Stromal cell of bone marrow (primary cell): ENCODE results near the gene CLEC4D.
A peak's percentile ranks its signal among the peaks of the same experiment; 100 is the strongest.
"Not testable (repeated sequence)": the region's sequence is repeated elsewhere in the genome, so short reads cannot be mapped to it uniquely, and the experiment has no call there.

Experiments used
- DNase-seq: peaks from one replicate; pipeline ENCODE4 v3.0.0-alpha.2; 2012; ENCODE audit warnings: low read depth

Gene CLEC4D

GRCh38 chr12:8513256-8513655 is at the start of gene CLEC4D:
CLEC4D (plus strand) TSS chr12:8513503; CDS start chr12:8513733, 230 bp downstream.
- no peak for DNase-seq

- DNase-seq: no peak
Measured at GRCh38 chr12:8465301-8465996, 47.9 kb upstream of the CLEC4D start.

GRCh38 chr12:8466241-8466640 is 47.1 kb upstream of the CLEC4D start:
- no peak for DNase-seq

- no peak for DNase-seq
Measured at GRCh38 chr12:8471090-8471489, 42.2 kb upstream of the CLEC4D start.

- no peak for DNase-seq
Measured at GRCh38 chr12:8475508-8476203, 37.6 kb upstream of the CLEC4D start.

- DNase-seq: no peak
Measured at GRCh38 chr12:8482571-8483061, 30.7 kb upstream of the CLEC4D start.

- no peak for DNase-seq
Measured at GRCh38 chr12:8483079-8483478, 30.2 kb upstream of the CLEC4D start.

- DNase-seq: no peak
Measured at GRCh38 chr12:8491646-8492530, 21.4 kb upstream of the CLEC4D start.

- DNase-seq: no peak
Measured at GRCh38 chr12:8493084-8493483, 20.2 kb upstream of the CLEC4D start.

- DNase-seq: not testable (repeated sequence)
Measured at GRCh38 chr12:8495671-8496070, 17.6 kb upstream of the CLEC4D start.

GRCh38 chr12:8496074-8496473 is 17.2 kb upstream of the CLEC4D start:
- not testable (repeated sequence) for DNase-seq

- no peak for DNase-seq
Measured at GRCh38 chr12:8499616-8500015, 13.7 kb upstream of the CLEC4D start.

GRCh38 chr12:8501720-8502119 is 11.6 kb upstream of the CLEC4D start:
- no peak for DNase-seq

GRCh38 chr12:8504351-8504750 is 9.0 kb upstream of the CLEC4D start:
- peak; percentile 13 for DNase-seq

GRCh38 chr12:8507596-8507995 is 5.7 kb upstream of the CLEC4D start:
- no peak for DNase-seq

GRCh38 chr12:8508223-8508622 is 5.1 kb upstream of the CLEC4D start:
- DNase-seq: no peak

- DNase-seq: no peak
Measured at GRCh38 chr12:8508910-8509841, 4.1 kb upstream of the CLEC4D start.

GRCh38 chr12:8517971-8518370 is 4.7 kb downstream of the CLEC4D start:
- DNase-seq: no peak

- DNase-seq: no peak
Measured at GRCh38 chr12:8519171-8519570, 5.9 kb downstream of the CLEC4D start.

GRCh38 chr12:8527250-8528130 is 14.2 kb downstream of the CLEC4D start:
- no peak for DNase-seq
